Prostate gland (tissue), 2 donors: Measurements from ENCODE around the gene PNLDC1.

Experiments
- CTCF ChIP-seq, 4 experiments: fragments of 200-600 bp in 2 of 4; fragments of 450-650 bp in 2 of 4; sonication (generic) in 2 of 4; IDR thresholded peaks; 1 replicate in 3 of 4; 2 replicates in 1 of 4; pipeline ENCODE4 v1.5.1; 2016 to 2019; ENCODE audit warnings: antibody characterized with exemption in 4 of 4, mild to moderate bottlenecking in 2 of 4, moderate library complexity in 2 of 4
- POLR2A ChIP-seq: fragments of 450-650 bp; IDR thresholded peaks from one replicate; pipeline ENCODE4 v1.6.1; 2016; ENCODE audit warnings: antibody characterized with exemption, mild to moderate bottlenecking
- POLR2AphosphoS5 ChIP-seq: sonication (generic); formaldehyde crosslinking; IDR thresholded peaks from one replicate; pipeline ENCODE4 v1.6.1; 2017; ENCODE audit warnings: antibody characterized with exemption

GRCh38 chr6:159858259-159858658 lies 58.2 kb downstream of the PNLDC1 start:
- TF ChIP-seq CTCF (IDR thresholded peaks at IDR 0.05), result no peak
- TF ChIP-seq POLR2AphosphoS5, result no peak
- TF ChIP-seq POLR2A, result no peak
